Measurements from ENCODE around the gene SLC38A10.

GRCh38 chr17:81334987-81335772 is 40.1 kb upstream of the SLC38A10 start:
- TF ChIP-seq CTCF (IDR thresholded peaks at IDR 0.05; ENCODE audit: low read depth, low read length, poor library complexity, severe bottlenecking) = no peak
- no peak for TF ChIP-seq EZH2phosphoT487 (IDR thresholded peaks at IDR 0.05; ENCODE audit: borderline replicate concordance, low read length)
